T-cell (primary cell): ENCODE data around the gene KLC3. TPM values are rescaled to one million over a fixed set of nuclear protein-coding genes. Genes with fewer than 3 reads are reported as not detected.
"Not testable (repeated sequence)": the region's sequence is repeated elsewhere in the genome, so short reads cannot be mapped to it uniquely, and the experiment has no call there.

Experiments used
- ATAC-seq, 4 experiments: fragments of 200-7000 bp in 3 of 4; fragments of 150-1000 bp in 1 of 4; cut with Tn5 transposase; replicated peaks in 1 of 4; 1 replicate in 3 of 4; 2 replicates in 1 of 4; pipeline ENCODE4 v1.10.0; 2021; ENCODE audit warnings: moderate library complexity in 3 of 4, mild to moderate bottlenecking in 2 of 4, moderate number of reproducible peaks in 1 of 4
- CTCF ChIA-PET, 2 donors: fragments of 300-600 bp; sonication (Branson Sonifier 250); formaldehyde crosslinking; loops; one replicate each; lab custom pipeline; 2022; ENCODE audit warnings: antibody characterized with exemption in 2 of 2; lab: Charles Lee
- POLR2A ChIA-PET, 2 donors: fragments of 300-600 bp; sonication (Branson Sonifier 250); formaldehyde crosslinking; loops; one replicate each; lab custom pipeline; 2022; ENCODE audit warnings: antibody characterized with exemption in 2 of 2; lab: Charles Lee
- DNase-seq, 35 experiments: peaks; one replicate each; pipeline versions ENCODE4 v3.0.0 to v3.0.0-alpha.2; 2013 to 2023
- H3K27ac ChIP-seq: one replicate; pipeline ENCODE4 v1.5.1; 2013; ENCODE audit warnings: low read length
- H3K27me3 ChIP-seq, 2 experiments: replicated peaks in 1 of 2; 1 replicate in 1 of 2; 2 replicates in 1 of 2; pipeline versions ENCODE4 v1.6.1 to v1.7.0; 2013; ENCODE audit warnings: low read length in 1 of 2, mixed read lengths in 1 of 2; ENCODE audit not compliant: control insufficient read depth in 2 of 2, insufficient read depth in 2 of 2; ENCODE audit errors: extremely low read depth in 1 of 2
- H3K36me3 ChIP-seq, 2 donors: 1 replicate in 1 of 2; 2 replicates in 1 of 2; pipeline versions ENCODE4 v1.6.1 to v1.7.0; 2013; ENCODE audit warnings: low read length in 1 of 2; ENCODE audit not compliant: control insufficient read depth in 2 of 2, insufficient read depth in 1 of 2; ENCODE audit errors: extremely low read depth in 1 of 2
- H3K4me1 ChIP-seq, 2 experiments: 1 replicate in 1 of 2; 2 replicates in 1 of 2; pipeline versions ENCODE4 v1.6.1 to v1.7.0; 2013; ENCODE audit warnings: low read length in 2 of 2, mixed read lengths in 1 of 2; ENCODE audit not compliant: insufficient read depth in 2 of 2, control insufficient read depth in 1 of 2; ENCODE audit errors: extremely low read depth in 1 of 2
- H3K4me3 ChIP-seq, 2 donors: 1 replicate in 1 of 2; 2 replicates in 1 of 2; pipeline versions ENCODE4 v1.5.1 to v1.7.0; 2013; ENCODE audit warnings: mild to moderate bottlenecking in 2 of 2, low read length in 1 of 2, moderate library complexity in 1 of 2; ENCODE audit not compliant: control insufficient read depth in 1 of 2; ENCODE audit errors: extremely low read depth in 1 of 2
- H3K9me3 ChIP-seq: 2 replicates; pipeline ENCODE4 v1.7.0; 2013
- H3K27ac Mint-ChIP-seq, 2 donors: one replicate each; pipeline ENCODE4 v1.8.0; 2020 to 2021; ENCODE audit warnings: mild to moderate bottlenecking in 2 of 2, mixed read lengths in 2 of 2
- H3K27me3 Mint-ChIP-seq, 2 donors: one replicate each; pipeline ENCODE4 v1.8.0; 2021 to 2022; ENCODE audit warnings: mixed read lengths in 2 of 2
- H3K36me3 Mint-ChIP-seq: one replicate; pipeline ENCODE4 v1.8.0; 2021; ENCODE audit warnings: mixed read lengths
- H3K4me1 Mint-ChIP-seq, 3 donors: one replicate each; pipeline ENCODE4 v1.8.0; 2020 to 2022; ENCODE audit warnings: mixed read lengths in 3 of 3, mild to moderate bottlenecking in 1 of 3
- H3K4me3 Mint-ChIP-seq, 3 donors: one replicate each; pipeline ENCODE4 v1.8.0; 2020 to 2022; ENCODE audit warnings: mild to moderate bottlenecking in 3 of 3, mixed read lengths in 3 of 3, moderate library complexity in 3 of 3
- H3K9me3 Mint-ChIP-seq, 3 donors: one replicate each; pipeline ENCODE4 v1.8.0; 2020 to 2022; ENCODE audit warnings: mixed read lengths in 3 of 3
- WGBS: methylation state at CpG from one replicate; pipeline ENCODE4 v1.1.5; 2013; ENCODE audit warnings: missing lambda C conversion rate; ENCODE audit not compliant: insufficient coverage; 5-methylcytosine and 5-hydroxymethylcytosine counted together
- total RNA-seq, 35 experiments: library from RNA in 6 of 35; stranded (reverse) in 6 of 35; fragments of 120-200 nt in 1 of 35; gene quantifications; one replicate each; pipeline versions ENCODE4 v1.2.1 to v1.2.4 and lab custom pipeline; 2013 to 2026

The KLC3 gene
- total RNA-seq, 5 donors from 2014 or later (not counting 1 experiment from before 2014, with no cell fraction given), result 0.35 TPM; not detected in 4

DNA sequence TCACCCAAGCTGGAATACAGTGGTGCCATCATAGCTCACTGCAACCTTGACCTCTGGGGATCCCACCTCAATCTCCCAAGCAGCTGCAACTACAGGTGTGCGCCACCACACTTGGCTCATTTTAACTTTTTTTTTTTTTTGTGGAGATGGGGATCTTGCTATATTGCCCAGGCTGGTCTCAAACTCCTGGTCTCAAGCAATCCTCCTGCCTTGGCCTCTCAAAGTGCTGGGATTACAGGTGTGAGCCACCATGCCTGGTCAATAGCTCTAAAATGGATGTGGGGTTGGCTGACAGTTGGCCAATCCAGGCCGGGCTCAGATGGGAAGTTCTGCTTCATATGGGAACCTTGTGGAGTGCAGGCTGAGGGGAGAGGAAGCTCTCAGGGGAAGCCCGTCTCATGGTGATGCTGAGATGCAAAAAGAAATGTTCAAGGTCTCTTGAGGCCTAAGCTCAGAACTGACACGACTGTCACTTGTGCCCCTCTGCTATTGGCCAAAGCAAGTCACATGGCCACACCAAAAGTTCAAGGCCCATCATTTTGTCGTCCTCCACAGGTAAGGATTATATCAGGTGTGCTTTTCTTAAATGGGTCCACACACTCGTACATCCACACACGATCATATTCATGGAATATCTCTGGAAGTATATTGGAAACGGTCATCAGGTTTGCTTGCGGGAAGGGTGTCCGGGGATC lies 6.8 kb upstream of the KLC3 start:
- Histone ChIP-seq H3K27ac (no peak overlapping the region), H3K9me3 (no peaks in the 10 kb centered on the region), H3K4me3 (no peak overlapping the region), H3K4me1 (peaks cover 0 to 5% of the 10 kb centered on the region in 2 experiments), H3K27me3 (peaks cover 0 to 37% of the 10 kb centered on the region in 2 experiments), H3K36me3 (no peaks in the 10 kb centered on the region)
- ATAC-seq (no peak), DNase-seq (no peak)
- H3K36me3 Mint-ChIP-seq, result no peaks in the 10 kb centered on the region
- H3K27me3 Mint-ChIP-seq, result peaks cover 10 to 11% of the 10 kb centered on the region in 2 donors
- 85% methylated on average over 3 of the region's 10 CpGs for WGBS
- ChIA-PET POLR2A (interaction anchor here in 1 of 2 donors (0.6 kb wide), 2 partner anchors 10 to 209 kb away, joined by 3 to 4 read pairs; no protein-coding TSS in a partner anchor), CTCF (interaction anchor here in 1 of 2 donors (0.6 kb wide), 1 partner anchor 67 kb away, joined by 5 read pairs; no protein-coding TSS in a partner anchor)
- H3K4me1 Mint-ChIP-seq, result peaks cover 3 to 6% (median 3%) of the 10 kb centered on the region in 3 donors
- H3K4me3 Mint-ChIP-seq, result no peak overlapping the region
- H3K9me3 Mint-ChIP-seq, result no peaks in the 10 kb centered on the region
- H3K27ac Mint-ChIP-seq, result no peak overlapping the region

DNA sequence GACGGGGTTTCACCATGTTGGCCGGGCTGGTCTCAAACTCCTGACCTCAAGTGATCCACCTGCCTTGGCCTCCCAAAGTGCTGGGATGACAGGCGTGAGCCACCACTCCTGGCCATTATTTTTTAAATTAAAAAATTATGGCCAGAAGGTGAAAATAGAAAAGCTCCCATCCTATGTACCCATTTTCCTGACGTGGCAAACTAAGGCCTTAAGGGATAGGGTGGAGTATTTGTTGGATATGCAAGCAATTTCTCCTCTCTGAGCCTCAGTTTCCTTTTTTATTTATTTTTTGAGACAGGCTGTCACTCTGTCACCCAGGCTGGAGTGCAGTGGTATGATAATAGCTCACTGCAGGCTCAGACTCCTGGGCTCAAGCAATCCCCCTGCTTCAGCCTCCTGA lies 5.7 kb upstream of the KLC3 start:
- DNase-seq, result not testable (repeated sequence)

DNA sequence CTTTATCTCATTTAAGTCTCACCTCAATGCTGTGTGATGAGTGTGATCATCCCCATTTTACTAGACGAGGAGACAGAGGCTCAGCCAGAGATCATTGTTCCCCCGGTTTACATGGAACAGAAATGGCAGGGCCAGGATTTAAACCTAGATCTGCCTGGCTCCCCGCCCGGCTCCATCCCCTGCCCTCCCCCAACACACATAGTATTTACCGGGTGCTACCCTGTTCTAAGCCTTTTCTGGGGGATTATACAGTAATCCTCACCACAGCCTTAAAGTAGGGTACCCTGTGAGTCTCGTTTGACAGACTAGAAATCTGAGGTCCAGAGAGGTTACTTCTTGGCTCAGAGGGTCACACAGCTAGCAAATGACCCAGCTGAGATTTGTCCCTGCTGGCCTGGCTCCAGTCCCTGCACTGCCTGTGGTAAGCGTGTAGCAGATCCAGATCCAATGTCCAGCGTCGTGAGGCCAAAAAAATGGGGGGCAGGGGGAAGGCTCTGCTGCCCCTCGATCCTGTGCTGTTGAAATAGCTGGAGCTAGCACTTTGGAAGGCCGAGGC lies 3.8 kb upstream of the KLC3 start:
- Histone ChIP-seq H3K4me3 (no peak overlapping the region), H3K9me3 (no peaks in the 10 kb centered on the region), H3K27me3 (peaks cover 6 to 56% of the 10 kb centered on the region in 2 experiments), H3K4me1 (peaks cover 0 to 14% of the 10 kb centered on the region in 2 experiments), H3K36me3 (no peaks in the 10 kb centered on the region), H3K27ac (no peak overlapping the region)
- ChIA-PET POLR2A (interaction anchor here in 1 of 2 donors (0.7 kb wide), 1 partner anchor 136 kb away, joined by 10 read pairs; no protein-coding TSS in a partner anchor), CTCF (interaction anchor here in 1 of 2 donors (0.7 kb wide), 1 partner anchor 1676 kb away, joined by 3 read pairs; no protein-coding TSS in a partner anchor)
- DNase-seq (no peak), ATAC-seq (no peak)
- 72% methylated on average over 4 of the region's 11 CpGs for WGBS
- Mint-ChIP-seq H3K27me3 (peaks cover 22 to 24% of the 10 kb centered on the region in 2 donors), H3K4me3 (no peak overlapping the region), H3K27ac (no peak overlapping the region), H3K36me3 (no peaks in the 10 kb centered on the region), H3K4me1 (peaks cover 6 to 16% (median 8%) of the 10 kb centered on the region in 3 donors), H3K9me3 (no peaks in the 10 kb centered on the region)

More for the DNA sequence above, 5.7 kb upstream of the KLC3 start:
- H3K4me3 ChIP-seq, H3K4me1 Mint-ChIP-seq, H3K9me3 Mint-ChIP-seq, H3K36me3 ChIP-seq, H3K4me3 Mint-ChIP-seq, H3K27ac Mint-ChIP-seq, ATAC-seq, H3K27ac ChIP-seq, H3K36me3 Mint-ChIP-seq, H3K4me1 ChIP-seq, POLR2A ChIA-PET, H3K9me3 ChIP-seq, CTCF ChIA-PET: not testable (repeated sequence)
- peaks cover 0 to 46% of the 10 kb centered on the region in 2 experiments for H3K27me3 ChIP-seq
- 100% methylated on average over 2 of the region's 4 CpGs for WGBS
- H3K27me3 Mint-ChIP-seq, result peaks cover 17 to 19% of the 10 kb centered on the region in 2 donors

DNA sequence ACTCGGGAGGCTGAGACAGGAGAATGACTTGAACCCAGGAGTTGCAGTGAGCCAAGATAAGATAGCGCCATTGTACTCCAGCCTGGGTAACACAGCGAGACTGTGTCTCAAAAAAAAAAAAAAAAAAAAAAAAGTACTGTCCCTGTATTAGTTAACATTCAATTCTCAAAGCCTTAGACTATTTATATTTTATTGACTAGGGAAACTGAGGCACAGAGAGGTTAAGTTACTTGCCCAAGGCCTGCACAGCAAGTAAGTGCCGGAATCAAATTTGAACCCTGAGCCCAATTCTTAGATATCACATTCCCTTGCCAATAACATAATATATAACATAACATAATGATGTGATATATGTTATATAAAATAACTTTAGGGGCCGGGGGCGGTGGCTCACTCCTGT lies 921 bp upstream of the KLC3 start:
- H3K4me1 ChIP-seq, result peaks cover 0 to 14% of the 10 kb centered on the region in 2 experiments
- CTCF ChIA-PET, result interaction anchor here in 1 of 2 donors (0.7 kb wide), 1 partner anchor 159 kb away, joined by 3 read pairs; no protein-coding TSS in a partner anchor
- H3K27me3 ChIP-seq, result peaks cover 8 to 73% of the 10 kb centered on the region in 2 experiments
- Mint-ChIP-seq H3K36me3 (no peaks in the 10 kb centered on the region), H3K4me3 (peak overlapping the region in 2 of 3 donors; percentile 41 to 79), H3K4me1 (peaks cover 6 to 16% (median 8%) of the 10 kb centered on the region in 3 donors), H3K9me3 (no peaks in the 10 kb centered on the region), H3K27me3 (peaks cover 25 to 36% of the 10 kb centered on the region in 2 donors), H3K27ac (no peak overlapping the region)
- no peak overlapping the region for H3K27ac ChIP-seq
- POLR2A ChIA-PET, result no interaction called here
- no peak overlapping the region for H3K4me3 ChIP-seq
- WGBS, result 83% methylated on average over 1 of the region's 6 CpGs
- no peak for DNase-seq
- no peak for ATAC-seq
- no peaks in the 10 kb centered on the region for H3K9me3 ChIP-seq
- H3K36me3 ChIP-seq, result no peaks in the 10 kb centered on the region

DNA sequence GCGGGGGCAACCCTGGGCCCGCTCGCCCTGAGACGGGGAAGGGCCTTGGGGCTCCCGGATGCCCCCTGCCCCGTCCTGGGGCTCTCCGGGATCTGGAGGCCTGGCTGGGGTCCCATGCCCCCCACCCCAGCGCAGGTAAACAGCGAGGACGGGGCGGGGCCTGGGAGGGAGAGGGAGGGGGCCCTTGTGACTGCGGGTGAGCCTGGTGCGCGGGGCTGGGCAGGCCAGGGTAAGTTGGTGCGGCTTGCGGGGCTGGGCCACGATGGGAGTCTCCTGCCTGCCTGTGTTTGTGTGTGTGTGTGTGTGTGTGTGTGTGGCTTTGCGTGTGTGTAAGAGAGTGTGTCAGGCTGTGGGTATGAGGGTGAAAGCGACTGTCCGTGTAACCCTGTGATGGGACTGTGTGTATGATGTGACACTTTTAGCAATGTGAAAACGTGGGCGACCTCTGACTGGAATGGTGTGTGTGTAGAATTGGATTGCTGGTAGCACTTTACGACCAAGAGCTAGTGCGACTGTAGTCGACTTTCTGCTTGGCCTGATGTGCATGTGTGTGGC lies 426 bp downstream of the KLC3 start:
- no peaks in the 10 kb centered on the region for H3K9me3 Mint-ChIP-seq
- H3K9me3 ChIP-seq, result no peaks in the 10 kb centered on the region
- POLR2A ChIA-PET, result no interaction called here

DNA sequence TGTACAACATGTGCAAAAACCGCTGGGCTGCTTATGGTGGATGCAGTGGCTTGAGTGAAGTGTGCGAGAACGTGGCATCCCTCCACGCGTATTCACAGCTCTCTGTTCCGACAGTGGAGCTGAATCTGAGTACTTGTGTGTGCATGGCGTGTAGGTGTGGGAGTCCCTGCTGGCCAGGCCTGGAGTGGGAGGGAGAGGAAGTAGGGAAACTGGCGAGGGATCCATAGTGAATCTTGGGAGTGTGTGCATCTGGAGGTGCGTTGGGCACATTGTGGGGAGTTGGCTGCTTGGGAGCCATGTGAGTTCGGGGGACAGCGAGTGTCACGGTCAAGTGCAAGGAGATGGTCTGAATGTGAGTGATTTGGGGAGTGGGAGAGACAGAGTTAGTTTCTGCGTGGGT lies 2.4 kb downstream of the KLC3 start:
- CTCF ChIA-PET, result interaction anchor here in 1 of 2 donors (0.6 kb wide), 1 partner anchor 34 kb away, joined by 3 read pairs; no protein-coding TSS in a partner anchor
- Mint-ChIP-seq H3K4me1 (peaks cover 6 to 16% (median 8%) of the 10 kb centered on the region in 3 donors), H3K4me3 (no peak overlapping the region), H3K9me3 (no peaks in the 10 kb centered on the region), H3K27ac (no peak overlapping the region), H3K27me3 (peaks cover 29 to 41% of the 10 kb centered on the region in 2 donors), H3K36me3 (no peaks in the 10 kb centered on the region)
- no peak overlapping the region for H3K27ac ChIP-seq
- H3K27me3 ChIP-seq, result peaks cover 8 to 93% of the 10 kb centered on the region in 2 experiments
- 82% methylated on average over 10 of the region's 13 CpGs for WGBS
- no peak overlapping the region for H3K4me3 ChIP-seq
- ATAC-seq (no peak), DNase-seq (no peak)
- POLR2A ChIA-PET, result no interaction called here
- H3K9me3 ChIP-seq, result no peaks in the 10 kb centered on the region
- H3K36me3 ChIP-seq, result no peaks in the 10 kb centered on the region
- H3K4me1 ChIP-seq, result peaks cover 0 to 14% of the 10 kb centered on the region in 2 experiments

More for the DNA sequence above, 426 bp downstream of the KLC3 start:
- Mint-ChIP-seq H3K27me3 (peaks cover 33 to 44% of the 10 kb centered on the region in 2 donors), H3K36me3 (no peaks in the 10 kb centered on the region), H3K27ac (no peak overlapping the region), H3K4me3 (no peak overlapping the region), H3K4me1 (peaks cover 6 to 16% (median 8%) of the 10 kb centered on the region in 3 donors)
- H3K36me3 ChIP-seq, result no peaks in the 10 kb centered on the region
- CTCF ChIA-PET, result no interaction called here
- peak overlapping the region in 1 of 2 donors; percentile 12 for H3K4me3 ChIP-seq
- H3K4me1 ChIP-seq, result peaks cover 0 to 14% of the 10 kb centered on the region in 2 experiments
- WGBS, result 25% methylated on average over 22 of the region's 25 CpGs
- peaks cover 8 to 86% of the 10 kb centered on the region in 2 experiments for H3K27me3 ChIP-seq
- ATAC-seq (peak; percentile 13 to 41 (median 18)), DNase-seq (peak in 4 of 35 experiments; percentile 8 to 14 (median 8))
- no peak overlapping the region for H3K27ac ChIP-seq
